HG03460 (cell line): ENCODE measurements around the gene MT1F.
"Not testable (repeated sequence)": the region's sequence is repeated elsewhere in the genome, so short reads cannot be mapped to it uniquely, and the experiment has no call there.

Source experiments
- ATAC-seq: cut with Tn5 transposase; IDR thresholded peaks from one replicate; pipeline ENCODE4 v1.9.1; 2021; ENCODE audit not compliant: unreplicated experiment

MT1F gene

DNA sequence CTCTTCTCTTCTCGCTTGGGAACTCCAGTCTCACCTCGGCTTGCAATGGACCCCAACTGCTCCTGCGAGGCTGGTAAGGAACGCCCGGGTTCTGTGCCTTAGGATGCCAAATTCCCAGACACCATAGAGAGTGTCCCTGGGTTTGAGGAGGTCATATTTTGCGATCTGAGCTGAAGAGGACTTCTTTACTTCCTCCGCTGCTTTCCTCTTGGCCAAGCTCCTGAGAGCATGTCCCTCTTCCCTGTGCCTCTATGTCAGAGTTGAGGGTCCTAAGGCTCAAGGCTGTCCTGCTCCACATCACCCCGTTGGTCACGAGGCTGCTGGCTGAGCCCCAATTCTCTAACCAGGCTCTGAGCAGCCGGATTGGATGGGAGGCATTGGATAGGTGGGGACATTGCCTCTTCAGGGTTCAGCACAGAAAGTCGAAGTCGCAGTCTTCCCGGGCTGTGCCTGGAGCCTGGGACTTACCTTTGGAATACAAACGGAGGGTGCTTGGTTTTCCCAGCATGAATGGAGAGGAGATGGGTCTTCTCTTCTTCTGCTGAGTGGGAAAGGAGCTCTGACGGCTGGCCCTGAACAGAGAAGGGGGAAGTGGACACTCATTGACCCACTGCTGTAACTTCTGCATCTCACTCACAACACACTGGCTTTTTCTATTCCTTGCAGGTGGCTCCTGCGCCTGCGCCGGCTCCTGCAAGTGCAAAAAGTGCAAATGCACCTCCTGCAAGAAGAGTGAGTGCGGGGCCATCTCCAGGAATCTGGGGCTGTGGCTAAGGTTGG lies 12.3 kb downstream of the MT1F start:
- ATAC-seq = no peak

DNA sequence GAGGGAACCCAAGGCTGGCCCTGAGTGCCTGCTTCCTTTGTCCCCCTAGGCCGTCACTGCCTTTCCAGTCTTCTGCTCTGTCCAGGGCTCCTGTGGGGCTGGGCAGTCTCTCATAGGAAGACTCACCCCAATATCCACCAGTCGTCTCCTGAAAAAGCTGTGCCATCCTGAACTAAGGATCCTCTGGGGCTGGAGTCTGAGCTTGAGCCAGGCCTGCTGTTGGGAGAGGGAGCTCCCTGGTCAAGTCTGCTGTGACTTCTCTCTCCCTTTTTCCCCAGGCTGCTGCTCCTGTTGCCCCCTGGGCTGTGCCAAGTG lies 12.8 kb downstream of the MT1F start:
- ATAC-seq = no peak

DNA sequence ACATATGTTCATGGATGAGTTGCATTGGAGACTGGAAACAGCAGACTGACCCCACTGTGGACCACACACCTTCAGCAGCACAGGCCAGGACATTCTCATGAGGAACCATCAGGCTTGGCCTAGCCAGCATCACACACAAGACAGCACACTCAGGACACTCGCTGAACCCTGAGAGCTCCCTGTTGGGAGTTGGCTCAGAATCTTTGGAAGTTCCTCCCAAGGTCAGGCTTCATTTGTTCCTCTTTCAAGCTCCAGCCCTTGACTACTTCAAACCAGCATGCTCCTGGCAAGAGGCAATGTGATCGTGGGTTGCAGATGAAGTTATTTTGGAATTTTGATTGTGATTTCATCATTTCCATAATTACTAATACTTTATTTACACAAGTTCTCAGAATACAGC lies 13.9 kb downstream of the MT1F start:
- ATAC-seq = not testable (repeated sequence)

DNA sequence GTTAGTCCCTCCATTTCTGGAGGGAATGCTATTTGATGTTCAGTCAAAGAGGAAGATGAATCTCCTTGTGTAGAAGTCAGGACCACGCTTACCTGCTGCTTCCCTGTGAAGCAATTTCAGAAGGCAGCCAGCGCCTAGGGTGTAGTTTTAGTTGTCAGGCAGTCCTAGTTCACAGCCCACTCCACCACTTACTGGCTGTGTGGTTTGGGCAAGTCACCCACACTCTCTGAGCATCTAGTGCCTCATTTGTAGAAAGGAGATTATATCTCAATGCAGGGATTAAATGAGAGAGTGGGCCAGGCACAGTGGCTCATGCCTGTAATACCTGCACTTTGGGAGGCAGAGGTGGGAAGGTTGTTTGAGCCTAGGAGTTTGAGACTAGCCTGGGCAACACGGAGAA lies 14.4 kb downstream of the MT1F start:
- not testable (repeated sequence) for ATAC-seq

DNA sequence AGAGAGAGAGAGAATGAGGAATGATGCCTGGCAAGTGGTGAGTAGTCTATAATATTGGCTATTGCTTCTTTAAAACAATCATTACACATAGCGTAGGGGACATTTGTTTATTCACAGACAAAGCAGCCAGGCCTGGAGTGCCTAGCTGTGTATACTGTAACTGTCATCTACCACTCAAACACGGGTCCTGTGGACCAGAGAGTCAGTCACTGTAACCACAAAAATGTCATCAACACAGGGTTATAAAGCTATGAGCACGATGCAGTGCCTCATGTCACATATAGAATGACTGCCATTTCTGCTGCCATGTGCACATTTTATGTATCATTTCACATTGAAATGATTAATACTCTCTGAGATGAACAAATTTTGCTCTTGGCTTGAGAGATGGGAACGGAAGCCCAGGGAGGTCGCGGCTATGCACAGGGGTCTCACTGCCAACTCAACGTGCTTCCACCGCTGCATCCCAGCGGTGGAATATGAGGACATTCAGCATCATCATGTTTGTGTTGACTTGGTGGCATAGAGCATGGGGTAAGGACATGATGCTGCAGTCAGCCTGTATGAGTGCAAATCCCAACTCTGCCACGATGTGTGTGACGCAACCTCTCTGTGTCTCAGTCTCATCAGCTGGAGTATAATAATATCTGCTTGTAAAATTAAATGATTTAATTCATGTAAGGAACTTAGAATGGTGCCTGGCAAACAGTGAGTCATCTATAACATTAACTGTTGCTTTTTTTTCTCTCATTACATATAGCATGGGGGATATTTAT lies 15.2 kb downstream of the MT1F start:
- ATAC-seq = no peak

DNA sequence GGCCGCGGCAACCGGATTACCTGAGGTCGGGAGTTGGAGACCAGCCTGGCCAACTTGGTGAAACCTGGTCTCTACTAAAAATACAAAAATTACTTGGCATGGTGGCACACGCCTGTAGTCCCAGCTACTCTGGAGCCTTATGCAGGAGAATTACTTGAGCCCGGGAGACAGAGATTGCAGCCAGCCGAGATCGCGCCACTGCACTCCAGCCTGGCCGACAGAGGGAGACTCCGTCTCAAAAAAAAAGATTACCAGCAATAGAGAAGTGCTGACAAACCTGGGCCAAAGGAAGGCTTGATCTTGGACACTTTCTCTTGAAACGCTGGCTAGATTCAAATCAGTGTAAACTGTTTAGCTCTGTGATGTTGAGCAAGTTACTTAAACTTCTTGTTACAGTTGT lies 16.2 kb downstream of the MT1F start:
- ATAC-seq = no peak

DNA sequence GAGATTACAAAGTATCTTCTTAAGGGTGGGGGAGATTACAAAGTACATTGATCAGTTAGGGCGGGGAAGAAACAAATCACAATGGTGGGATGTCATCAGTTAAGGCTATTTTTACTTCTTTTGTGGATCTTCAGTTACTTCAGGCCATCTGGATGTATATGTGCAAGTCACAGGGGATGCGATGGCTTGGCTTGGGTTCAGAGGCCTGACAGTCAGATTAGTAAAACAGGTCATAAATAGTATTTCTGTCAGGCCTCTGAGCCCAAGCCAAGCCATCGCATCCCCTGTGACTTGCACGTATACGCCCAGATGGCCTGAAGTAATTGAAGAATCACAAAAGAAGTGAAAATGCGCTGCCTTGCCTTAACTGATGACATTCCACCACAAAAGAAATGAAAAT lies 16.8 kb downstream of the MT1F start:
- ATAC-seq = not testable (repeated sequence)

DNA sequence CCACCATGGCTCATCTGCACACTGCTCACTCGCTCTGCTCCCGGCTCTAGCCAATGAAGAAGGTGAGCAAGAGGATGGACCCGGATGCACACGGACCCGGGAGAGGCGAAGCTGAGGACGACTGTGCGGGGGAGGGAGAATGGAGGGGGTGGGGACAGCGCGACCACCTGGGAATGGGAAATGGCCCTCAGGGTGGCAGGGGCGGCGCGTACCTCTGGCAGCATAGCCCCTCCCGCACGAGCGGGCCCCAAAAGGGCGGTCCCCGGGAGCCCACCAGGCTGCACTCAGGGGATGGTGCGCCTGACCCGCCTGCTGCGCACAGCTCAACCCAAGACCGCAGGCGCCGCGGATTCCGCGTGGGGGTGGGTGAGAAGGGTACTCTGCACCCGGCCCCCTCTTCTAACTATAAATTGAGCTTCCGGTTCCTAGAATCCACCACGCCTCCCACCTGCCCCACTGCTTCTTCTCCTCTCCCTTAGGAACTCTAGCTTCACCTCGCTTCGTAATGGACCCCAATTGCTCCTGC lies 18.0 kb downstream of the MT1F start:
- no peak for ATAC-seq

DNA sequence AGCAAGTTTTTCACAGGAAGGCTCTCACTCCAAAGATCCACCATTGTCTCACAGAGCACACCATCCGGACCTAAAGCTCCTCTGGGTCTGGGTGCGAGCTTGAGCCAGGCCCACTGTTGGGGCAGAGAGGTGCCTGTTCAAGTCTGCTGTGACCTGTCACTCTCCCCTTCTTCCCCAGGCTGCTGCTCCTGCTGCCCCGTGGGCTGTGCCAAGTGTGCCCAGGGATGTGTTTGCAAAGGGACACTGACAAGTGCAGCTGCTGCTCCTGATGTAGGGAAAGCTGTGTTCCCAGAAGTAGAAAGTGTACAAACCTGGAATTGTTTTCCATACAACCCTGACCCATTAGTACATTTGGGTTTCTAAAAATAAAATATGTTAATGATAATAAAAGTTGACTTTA lies 19.7 kb downstream of the MT1F start:
- ATAC-seq = no peak

DNA sequence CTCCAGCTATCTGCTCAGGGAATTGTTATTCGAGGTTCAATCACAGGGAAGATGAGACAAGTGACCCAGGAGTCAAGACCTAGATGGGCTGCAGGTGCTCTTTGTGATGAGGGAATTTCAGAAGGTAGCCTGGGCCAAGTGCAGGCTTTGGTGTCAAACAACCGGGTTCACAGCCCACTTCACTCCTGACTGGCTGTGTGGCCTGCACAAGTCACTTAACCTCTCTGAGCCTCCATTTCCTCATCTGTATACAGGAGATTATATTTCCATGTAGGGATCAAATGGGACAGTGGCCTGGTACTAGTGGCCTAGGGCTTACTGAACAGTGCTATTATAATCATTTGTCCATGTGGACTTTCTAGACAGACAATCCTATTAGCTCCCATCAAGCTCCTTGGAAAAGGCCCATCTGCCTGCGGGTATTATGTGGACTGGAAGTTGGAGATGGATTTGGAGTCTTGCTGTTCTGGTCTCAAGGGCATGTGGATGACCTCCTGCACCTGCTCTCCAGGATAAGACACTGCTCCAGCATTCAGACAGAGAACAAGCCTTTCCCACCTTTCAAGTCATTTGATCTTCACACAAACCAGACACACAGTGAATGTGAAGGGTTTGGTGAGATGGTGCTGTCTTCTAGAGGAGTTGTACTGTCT lies 21.4 kb downstream of the MT1F start:
- ATAC-seq = no peak

DNA sequence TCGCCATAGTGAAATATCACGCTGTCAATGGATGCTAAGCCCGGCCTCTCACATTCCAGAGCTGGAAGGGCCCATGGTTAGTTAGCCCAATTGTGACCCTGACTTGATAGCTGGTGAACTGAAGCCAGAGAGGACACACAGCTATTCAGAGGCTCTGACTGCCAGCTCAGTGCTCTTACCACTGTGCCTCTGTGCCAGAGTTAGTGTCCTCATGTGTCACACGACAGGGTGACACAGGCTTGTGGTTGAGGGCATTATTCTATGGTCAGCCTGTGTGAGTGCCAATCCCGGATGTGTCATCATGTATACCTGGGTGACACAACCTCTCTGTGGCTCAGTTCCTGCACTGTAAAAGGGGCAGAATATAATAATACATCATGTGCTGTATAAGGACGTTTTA lies 22.1 kb downstream of the MT1F start:
- no peak for ATAC-seq

DNA sequence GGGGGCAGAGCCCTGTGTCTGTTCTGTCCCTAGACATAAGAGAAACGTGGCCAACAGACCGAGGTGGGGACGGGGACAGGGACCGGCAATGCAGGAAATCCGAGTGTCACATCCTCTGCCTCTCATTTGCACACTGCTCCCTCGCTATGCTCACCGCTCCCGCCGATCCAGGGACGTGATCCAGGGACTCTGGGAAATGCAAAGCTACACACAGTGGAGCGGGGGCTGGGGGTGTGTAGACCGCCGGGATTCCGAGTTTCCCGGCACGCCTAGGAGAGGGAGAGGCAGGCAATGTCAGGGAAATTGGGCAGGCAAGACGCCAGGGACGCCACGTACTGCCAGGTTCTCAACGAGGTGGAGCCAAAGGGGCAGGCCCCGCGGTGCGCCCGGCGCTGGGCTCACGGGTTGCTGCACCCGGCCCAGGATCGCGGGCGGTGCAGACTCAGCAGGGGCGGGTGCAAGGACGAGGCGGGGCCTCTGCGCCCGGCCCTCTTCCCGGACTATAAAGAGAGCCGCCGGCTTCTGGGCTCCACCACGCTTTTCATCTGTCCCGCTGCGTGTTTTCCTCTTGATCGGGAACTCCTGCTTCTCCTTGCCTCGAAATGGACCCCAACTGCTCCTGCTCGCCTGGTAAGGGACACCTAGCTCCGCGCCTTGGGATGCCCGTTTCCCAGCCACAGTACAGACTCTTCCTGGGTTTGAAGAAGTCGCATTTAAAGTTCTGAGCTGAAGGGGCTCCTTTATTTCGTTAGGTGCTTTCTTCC lies 24.4 kb downstream of the MT1F start, which contains the start of gene MT1X:
TSS of gene MT1X (plus strand) at position 532 of the 764 bp plus-strand sequence. CDS start at position 603, 71 bp downstream.
- peak; percentile 98 for ATAC-seq

DNA sequence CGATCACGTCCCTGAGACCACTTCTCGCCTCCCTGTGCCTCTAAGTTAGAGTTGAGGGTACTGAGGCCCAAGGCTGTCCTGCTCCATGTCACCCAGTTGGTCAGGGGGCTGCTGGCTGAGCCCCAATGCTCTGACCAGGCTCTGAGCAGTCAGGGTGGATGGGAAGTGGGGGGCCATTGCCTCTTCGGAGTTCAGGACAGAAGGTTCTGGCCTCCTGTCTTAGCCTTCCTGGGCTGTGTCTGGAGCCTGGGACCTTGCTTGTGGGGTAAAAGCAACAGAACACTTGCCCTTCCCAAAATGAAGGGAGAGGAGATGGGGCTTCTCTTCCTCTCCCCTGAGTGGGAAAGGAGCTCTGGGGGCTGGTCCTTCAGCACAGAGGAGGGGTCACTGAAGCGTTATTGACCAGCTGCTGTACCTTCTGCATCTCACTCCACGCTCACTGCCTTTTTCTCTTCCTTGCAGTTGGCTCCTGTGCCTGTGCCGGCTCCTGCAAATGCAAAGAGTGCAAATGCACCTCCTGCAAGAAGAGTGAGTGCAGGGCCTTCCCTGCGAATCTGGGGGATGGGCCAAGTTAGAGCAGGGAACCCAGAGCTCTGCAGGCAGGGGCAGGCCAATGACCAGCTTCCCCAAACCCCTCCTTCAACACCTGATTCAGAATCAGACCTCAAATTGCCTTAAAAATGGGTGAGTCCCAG lies 25.1 kb downstream of the MT1F start:
- ATAC-seq = peak; percentile 3

DNA sequence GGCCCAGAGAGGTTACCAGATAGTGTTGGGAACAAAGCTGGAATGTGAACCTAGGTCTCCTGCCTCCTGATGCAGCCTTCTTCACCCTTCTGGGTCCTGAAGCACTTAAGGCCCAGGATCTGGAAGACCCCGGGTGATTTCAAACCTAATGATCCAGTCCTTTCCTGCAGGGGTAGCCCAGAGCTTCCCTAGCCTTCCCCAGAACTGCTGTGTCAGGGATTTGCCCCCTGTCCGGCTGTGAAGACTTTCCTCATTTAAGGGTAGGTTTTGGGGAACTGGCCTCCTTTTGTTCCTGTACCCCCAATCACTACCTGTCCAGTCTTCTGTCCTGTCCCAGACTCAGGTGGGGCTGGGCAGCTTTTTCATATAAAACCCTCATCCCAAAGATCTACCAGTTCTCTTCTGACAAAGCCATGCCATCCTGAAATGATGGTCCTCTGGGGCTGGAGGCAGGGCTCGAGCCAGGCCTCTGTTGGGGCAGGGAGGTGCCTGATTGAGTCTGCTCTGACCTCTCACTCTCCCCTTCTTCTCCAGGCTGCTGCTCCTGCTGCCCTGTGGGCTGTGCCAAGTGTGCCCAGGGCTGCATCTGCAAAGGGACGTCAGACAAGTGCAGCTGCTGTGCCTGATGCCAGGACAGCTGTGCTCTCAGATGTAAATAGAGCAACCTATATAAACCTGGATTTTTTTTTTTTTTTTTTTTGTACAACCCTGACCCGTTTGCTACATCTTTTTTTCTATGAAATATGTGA lies 25.8 kb downstream of the MT1F start:
- ATAC-seq = no peak

DNA sequence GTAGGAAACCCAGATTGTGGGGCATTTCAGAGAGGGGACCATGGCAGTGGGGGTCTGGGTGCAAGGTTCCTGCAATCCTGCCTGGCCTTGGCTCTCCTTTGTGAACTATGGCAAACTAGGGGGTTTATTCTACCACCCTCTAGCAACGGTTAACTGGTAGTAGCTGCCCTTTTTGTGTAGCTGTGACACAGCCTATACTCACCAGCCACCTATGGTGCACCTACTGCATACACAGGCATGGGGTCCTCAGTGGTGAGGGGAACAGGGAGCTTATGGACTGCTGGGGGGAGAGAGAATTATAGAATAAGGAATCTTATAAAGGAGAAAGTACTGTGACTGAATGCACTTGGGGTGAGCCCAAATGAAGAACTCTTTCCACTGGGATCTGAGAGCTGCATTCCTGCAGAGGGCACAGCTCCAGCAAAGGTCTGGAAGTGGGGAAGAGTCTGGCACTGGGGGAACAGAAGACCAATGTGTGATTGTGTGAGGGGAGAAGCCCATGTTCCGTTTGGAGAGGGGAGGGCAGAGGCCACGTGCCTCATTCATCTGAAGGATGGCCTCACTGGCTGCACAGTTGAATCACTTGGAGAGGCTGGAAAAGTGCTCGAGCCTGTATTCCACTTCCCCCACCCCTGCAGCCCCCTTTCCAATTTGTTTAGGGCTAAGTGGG lies 26.6 kb downstream of the MT1F start:
- no peak for ATAC-seq

DNA sequence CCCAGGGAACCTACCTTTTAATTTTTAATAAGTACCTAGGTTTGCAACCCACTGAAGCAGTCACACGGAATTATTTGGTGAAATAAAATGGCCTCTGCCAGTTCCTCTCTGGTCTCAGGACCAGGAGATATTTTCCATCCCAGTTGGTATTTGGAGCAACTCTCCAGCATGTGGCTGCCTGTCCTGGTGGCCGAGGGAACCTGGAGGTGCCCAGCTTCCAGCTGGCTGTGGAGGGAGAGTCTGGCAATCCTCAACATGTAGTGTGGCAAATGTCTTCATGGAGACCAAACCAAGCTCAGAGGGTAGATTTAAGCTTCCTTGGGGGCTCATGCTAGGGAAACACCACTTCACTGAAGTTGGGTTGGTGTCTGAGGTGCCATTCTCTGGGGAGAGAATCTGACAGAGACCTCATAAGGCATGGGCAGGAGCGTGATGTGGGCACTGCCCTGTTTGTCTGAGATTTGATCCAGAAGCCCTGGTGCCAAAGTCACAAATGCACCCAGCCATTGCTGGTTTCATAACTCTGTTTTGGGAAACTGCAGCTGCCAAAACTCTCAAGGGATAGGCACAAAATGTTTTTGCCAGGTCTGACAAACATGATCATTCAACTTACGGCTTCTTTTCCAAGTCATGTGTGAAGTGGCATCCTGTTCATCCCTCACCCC lies 27.3 kb downstream of the MT1F start:
- no peak for ATAC-seq

DNA sequence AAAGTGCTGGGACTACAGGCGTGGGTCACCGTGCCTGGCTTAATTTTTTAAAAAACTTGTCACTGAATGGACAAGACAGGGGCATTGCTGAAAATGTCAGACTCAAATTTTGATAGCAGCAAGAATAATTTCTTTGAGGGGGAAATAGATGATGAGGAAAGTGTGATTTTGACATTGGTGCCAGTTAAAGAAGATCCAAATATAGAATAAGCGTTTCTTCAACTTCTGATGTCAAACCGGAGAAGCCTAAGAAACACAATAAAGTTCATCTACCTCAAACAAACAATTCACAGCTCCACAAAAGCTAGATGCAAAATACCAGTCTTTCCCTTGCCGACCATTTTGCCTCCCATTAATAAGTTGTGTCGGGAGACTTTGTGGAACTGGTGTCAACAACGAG lies 29.0 kb downstream of the MT1F start:
- no peak for ATAC-seq

DNA sequence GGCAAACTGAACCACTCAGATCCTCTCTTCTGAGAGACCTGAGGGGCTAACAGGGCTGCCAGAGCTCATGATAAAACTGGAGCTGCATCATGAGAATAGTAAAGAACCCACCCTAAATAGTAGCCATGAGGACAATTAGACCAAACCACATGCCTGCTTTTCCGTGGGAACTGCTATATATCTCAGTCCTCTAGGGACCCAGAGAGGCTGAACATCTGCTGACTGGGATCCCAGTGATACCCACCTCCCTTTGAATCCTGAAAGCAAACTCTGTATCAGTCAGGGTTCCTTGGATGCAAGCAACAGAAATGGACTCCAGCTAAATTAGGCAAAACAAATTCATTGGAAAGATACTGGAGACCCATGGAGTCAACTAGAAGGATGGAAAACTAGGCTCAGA lies 31.0 kb downstream of the MT1F start:
- ATAC-seq = no peak

DNA sequence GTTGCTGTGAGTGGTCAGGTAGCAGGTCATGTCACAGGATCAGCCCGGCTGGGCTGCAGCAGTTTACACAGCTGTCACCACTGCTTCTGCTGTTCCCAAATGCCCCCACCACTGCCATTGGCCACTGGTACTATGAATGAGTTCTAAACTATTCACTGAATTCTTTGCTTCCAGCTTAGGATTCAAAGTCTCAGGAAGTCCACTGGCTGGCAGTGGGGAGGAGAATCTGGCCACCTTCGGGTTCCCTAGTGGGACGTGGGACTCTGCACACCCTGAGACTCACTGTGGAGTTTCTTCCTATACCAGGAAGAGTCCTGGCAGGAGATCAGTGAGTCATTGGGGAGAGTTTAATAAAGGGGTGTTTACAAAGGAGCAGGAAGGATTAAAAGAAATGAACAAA lies 31.4 kb downstream of the MT1F start:
- no peak for ATAC-seq
